K562 (cell line): ENCODE measurements around the gene ABCC1. TPM values are rescaled to one million over a fixed set of nuclear protein-coding genes. Genes with fewer than 3 reads are reported as not detected.
A peak's percentile ranks its signal among the peaks of the same experiment; 100 is the strongest.

Experiments used
- ATAC-seq: fragments of 200-7000 bp; cut with Tn5 transposase; 3 replicates; pipeline ENCODE4 v1.9.1; 2020; ENCODE audit warnings: moderate library complexity
- BruUV-seq: library from RNA; stranded (reverse); fragments of 400-500 nt; replicated peaks from 2 replicates; lab custom pipeline; 2021; lab: Mats Ljungman, UMichigan
- CTCF ChIA-PET: fragments of 300-600 bp; formaldehyde crosslinking; extraction: SDS; loops from one replicate; lab custom pipeline; 2021; ENCODE audit warnings: low intra/inter-chr PET ratio; lab: Yijun Ruan, JAX
- POLR2A ChIA-PET: fragments of 300-600, 350-650 bp; sonication (Branson Sonifier 250); formaldehyde crosslinking; extraction: SDS; loops from one replicate; lab custom pipeline; 2021; ENCODE audit warnings: antibody characterized with exemption, inconsistent platforms; lab: Yijun Ruan, JAX
- DNase-seq, 4 experiments: peaks; one replicate each; pipeline versions ENCODE4 v3.0.0 to v3.0.0-alpha.2; 2011 to 2018; ENCODE audit warnings: low spot score in 3 of 4, mixed read lengths in 3 of 4; ENCODE audit errors: extremely low read depth in 1 of 4
- FAIRE-seq: peaks from 2 replicates; lab custom pipeline; 2011; peaks lifted over from hg19 to GRCh38; lab: Jason Lieb, UNC
- H2AFZ ChIP-seq: 2 replicates; pipeline ENCODE4 v1.6.0; 2011; ENCODE audit warnings: low read depth, low read length, control low read depth, inconsistent platforms
- H3K27ac ChIP-seq: fragments of 200-600 bp; 3 replicates; pipeline ENCODE4 v1.8.0; 2011; ENCODE audit warnings: low read depth, mild to moderate bottlenecking, control low read depth, inconsistent platforms, low read length, moderate library complexity, mixed read lengths; ENCODE audit errors: extremely low read depth
- H3K27me3 ChIP-seq, 2 experiments: fragments of 300-600 bp in 1 of 2; 2 replicates in 1 of 2; 3 replicates in 1 of 2; pipeline versions ENCODE4 v1.6.0 to v1.8.0; 2011; ENCODE audit warnings: inconsistent platforms in 2 of 2, low read length in 2 of 2, mild to moderate bottlenecking in 1 of 2, mixed read lengths in 1 of 2, moderate library complexity in 1 of 2; ENCODE audit not compliant: control insufficient read depth in 2 of 2, insufficient read depth in 2 of 2
- H3K36me3 ChIP-seq: fragments of 300-600 bp; 3 replicates; pipeline ENCODE4 v1.8.0; 2011; ENCODE audit warnings: mild to moderate bottlenecking, low read length, inconsistent platforms; ENCODE audit not compliant: control insufficient read depth, insufficient read depth
- H3K4me1 ChIP-seq, 2 experiments: fragments of 200-600 bp in 1 of 2; replicated peaks in 1 of 2; 2 replicates in 1 of 2; 3 replicates in 1 of 2; pipeline versions ENCODE4 v1.5.1 to v1.8.0; 2011; ENCODE audit warnings: inconsistent platforms in 2 of 2, low read length in 2 of 2, mild to moderate bottlenecking in 1 of 2, mixed read lengths in 1 of 2, moderate library complexity in 1 of 2; ENCODE audit not compliant: control insufficient read depth in 2 of 2, insufficient read depth in 2 of 2
- H3K4me2 ChIP-seq: 2 replicates; pipeline ENCODE4 v1.6.1; 2011; ENCODE audit warnings: low read length, control low read depth, inconsistent platforms, mixed read lengths; ENCODE audit not compliant: insufficient read depth
- H3K4me3 ChIP-seq: fragments of 200-600 bp; sonication (generic), shearing (Covaris generic); 2 replicates; pipeline ENCODE4 v1.5.1; 2016; ENCODE audit warnings: control low read depth, inconsistent platforms
- H3K79me2 ChIP-seq: fragments of 200-600 bp; 3 replicates; pipeline ENCODE4 v1.8.0; 2011; ENCODE audit warnings: low read length, inconsistent platforms; ENCODE audit not compliant: control insufficient read depth, insufficient read depth
- H3K9ac ChIP-seq, 2 experiments: 2 replicates each; pipeline versions ENCODE4 v1.6.0 to v1.6.1; 2011; ENCODE audit warnings: low read depth in 2 of 2, low read length in 2 of 2, control low read depth in 1 of 2, inconsistent platforms in 1 of 2, mild to moderate bottlenecking in 1 of 2, mixed read lengths in 1 of 2; ENCODE audit not compliant: insufficient read depth in 1 of 2
- H3K9me1 ChIP-seq: one replicate; pipeline ENCODE4 v1.6.0; 2011; ENCODE audit warnings: inconsistent platforms, mild to moderate bottlenecking, low read length, moderate library complexity; ENCODE audit not compliant: control insufficient read depth, insufficient read depth
- H3K9me3 ChIP-seq: replicated peaks from 2 replicates; pipeline ENCODE4 v1.5.1; 2011; ENCODE audit warnings: low read depth, low read length, inconsistent platforms; ENCODE audit not compliant: control insufficient read depth, insufficient read depth
- H4K20me1 ChIP-seq: replicated peaks from 2 replicates; pipeline ENCODE4 v1.6.1; 2011; ENCODE audit warnings: low read length, inconsistent platforms, mixed read lengths; ENCODE audit not compliant: control insufficient read depth, insufficient read depth
- BRF1 ChIP-seq: IDR thresholded peaks from 3 replicates; pipeline ENCODE4 v1.6.1; 2011; ENCODE audit warnings: borderline replicate concordance, mild to moderate bottlenecking; ENCODE audit not compliant: insufficient read length; ENCODE audit errors: extremely low read depth
- CBX3 ChIP-seq, 2 experiments: IDR thresholded peaks; 1 replicate in 1 of 2; 2 replicates in 1 of 2; pipeline ENCODE4 v1.6.1; 2012; ENCODE audit warnings: inconsistent platforms in 2 of 2, low read length in 2 of 2, borderline replicate concordance in 1 of 2, control low read depth in 1 of 2
- CHD1 ChIP-seq: fragments of 200-600 bp; sonication (generic); IDR thresholded peaks from one replicate; pipeline ENCODE4 v1.6.1; 2012; ENCODE audit warnings: mild to moderate bottlenecking, moderate library complexity, low read length, inconsistent platforms
- HBP1 ChIP-seq: fragments of 450-650 bp; formaldehyde crosslinking; IDR thresholded peaks from 2 replicates; pipeline ENCODE4 v1.4.0; 2022; ENCODE audit warnings: missing genetic modification characterization
- HLTF ChIP-seq: fragments of 450-650 bp; IDR thresholded peaks from 2 replicates; pipeline ENCODE4 v1.6.1; 2016
- KLF10 ChIP-seq: fragments of 250-450 bp; sonication (Bioruptor Pico); IDR thresholded peaks from 2 replicates; pipeline ENCODE4 v1.6.1; 2021; ENCODE audit warnings: matching md5 sums
- MLLT1 ChIP-seq, 2 experiments: fragments of 450-650 bp; IDR thresholded peaks; 2 replicates each; pipeline ENCODE4 v1.6.1; 2016
- MTA3 ChIP-seq: fragments of 450-650 bp; formaldehyde crosslinking; IDR thresholded peaks from 2 replicates; pipeline ENCODE4 v1.6.1; 2017; ENCODE audit warnings: mild to moderate bottlenecking, borderline replicate concordance
- MYBL2 ChIP-seq, 2 experiments: fragments of 450-650 bp in 1 of 2; sonication (generic) in 1 of 2; formaldehyde crosslinking in 1 of 2; IDR thresholded peaks; 2 replicates each; pipeline versions ENCODE4 v1.6.1 to v1.8.1; 2017 to 2022; ENCODE audit warnings: borderline replicate concordance in 1 of 2, inconsistent platforms in 1 of 2, low read depth in 1 of 2, mild to moderate bottlenecking in 1 of 2, missing genetic modification reagents in 1 of 2, moderate library complexity in 1 of 2
- NFE2L1 ChIP-seq: fragments of 450-650 bp; IDR thresholded peaks from 2 replicates; pipeline ENCODE4 v1.6.1; 2016; ENCODE audit warnings: missing genetic modification characterization, low read depth, mild to moderate bottlenecking, missing compliant biosample characterization, moderate library complexity, borderline replicate concordance
- POLR2H ChIP-seq: IDR thresholded peaks from 2 replicates; pipeline ENCODE4 v1.6.1; 2016; ENCODE audit warnings: missing genetic modification characterization, low read depth, mild to moderate bottlenecking, control low read depth, missing compliant biosample characterization, moderate library complexity
- RBM22 ChIP-seq: fragments of 200-400 bp; formaldehyde crosslinking; IDR thresholded peaks from 2 replicates; pipeline ENCODE4 v1.6.1; 2018; ENCODE audit warnings: low read length, low read depth; ENCODE audit not compliant: poor library complexity, severe bottlenecking
- SMARCE1 ChIP-seq: fragments of 450-650 bp; IDR thresholded peaks from 2 replicates; pipeline ENCODE4 v1.7.1; 2016; ENCODE audit warnings: mild to moderate bottlenecking
- TRIM28 ChIP-seq: fragments of 450-650 bp; IDR thresholded peaks from 2 replicates; pipeline ENCODE4 v1.6.1; 2017
- ZBTB5 ChIP-seq: fragments of 450-650 bp; IDR thresholded peaks from 2 replicates; pipeline ENCODE4 v1.6.1; 2017; ENCODE audit warnings: antibody characterized with exemption
- ZNF583 ChIP-seq: fragments of 250-450 bp; sonication (Bioruptor Pico); IDR thresholded peaks from 2 replicates; pipeline ENCODE4 v1.4.0; 2020
- ZNF77 ChIP-seq: fragments of 250-450 bp; sonication (Bioruptor Pico); IDR thresholded peaks from 2 replicates; pipeline ENCODE4 v1.5.0; 2020
- ZSCAN32 ChIP-seq: fragments of 450-650 bp; formaldehyde crosslinking; IDR thresholded peaks from 2 replicates; pipeline ENCODE4 v1.4.0; 2020; ENCODE audit warnings: mild to moderate bottlenecking, moderate library complexity
- WGBS: fragments of 100-300 bp; shearing (Covaris generic); methylation state at CpG from one replicate; pipeline ENCODE4 v1.1.6; 2016; ENCODE audit warnings: low coverage, mixed read lengths; ENCODE audit not compliant: insufficient coverage; ENCODE audit errors: missing lambda C conversion rate; 5-methylcytosine and 5-hydroxymethylcytosine counted together
- in situ Hi-C: fragments of 300-500 bp; cut with MboI; formaldehyde crosslinking; loops from 4 replicates; pipeline ENCODE4 v1.15.0; 2018; ENCODE audit warnings: inconsistent platforms, mixed read lengths
- intact Hi-C: fragments of 100-400 bp; cut with micrococcal nuclease; formaldehyde crosslinking; loops from 2 replicates; pipeline ENCODE4 v1.14.2; 2022
- polyA plus RNA-seq, 8 experiments: library from polyadenylated mRNA; depleted of rRNA in 4 of 8; stranded (reverse) in 5 of 8; unstranded in 3 of 8; fragments of >200 nt; fragmentation: Nextera tagmentation in 2 of 8; fragmentation: Illumina TruSeq in 1 of 8; extraction: Ambion mirVana in 2 of 8; extraction: Trizol in 1 of 8; gene quantifications; 2 replicates each; pipeline versions ENCODE4 v1.2.1 to v1.2.3, GENCODE V29; 2011 to 2014; ENCODE audit warnings: inconsistent platforms in 1 of 8, missing spikeins in 1 of 8
- total RNA-seq, 7 experiments: library from RNA; depleted of rRNA in 6 of 7; stranded (reverse); fragments of >200 nt in 6 of 7; fragmentation: Illumina TruSeq in 2 of 7; extraction: Trizol in 2 of 7; gene quantifications; 2 replicates each; pipeline versions ENCODE4 v1.2.1 to v1.2.3, GENCODE V29; 2011 to 2021; ENCODE audit warnings: low replicate concordance in 1 of 7

ABCC1 gene
- total and polyA plus RNA-seq, 9 of the 15 experiments (the other 6 are each of a cell fraction or from before 2014, with no cell fraction given), result 3.9 to 41.6 (median 10.0) TPM

- in situ Hi-C loops, result no loop called here
- FAIRE-seq, result no peak
- TF ChIP-seq TRIM28 (peak; percentile 93), ZBTB5 (no peak), HBP1 (CRISPR knock-in tag) (no peak), MYBL2 (IDR thresholded peaks at IDR 0.05; ENCODE audit: low read depth) (no peak), MYBL2 (CRISPR knock-in tag; IDR thresholded peaks at IDR 0.05; ENCODE audit: borderline replicate concordance) (no peak), RBM22 (no peak), POLR2H (tag) (no peak), ZNF583 (CRISPR knock-in tag) (no peak), BRF1 (no peak), ZSCAN32 (CRISPR knock-in tag) (no peak), CBX3 (IDR thresholded peaks at IDR 0.05; ENCODE audit: borderline replicate concordance in 1 of 2, low read length in 2 of 2) (peak in 1 of 2 experiments; percentile 92; a peak in 2 of 3 replicates), MTA3 (no peak), KLF10 (no peak), HLTF (0 out of 2 replicates have a peak, but pooled peaks have one; percentile 45), CHD1 (no peak), ZNF77 (CRISPR knock-in tag) (no peak), NFE2L1 (tag) (no peak), MLLT1 (IDR thresholded peaks at IDR 0.05) (no peak), SMARCE1 (no peak)
Observed at GRCh38 chr16:15972046-15972868, 22.8 kb downstream of the ABCC1 start.

More at GRCh38 chr16:15972046-15972868, 22.8 kb downstream of the ABCC1 start:
- Histone ChIP-seq H3K27me3 (no peaks in the 10 kb centered on the region), H3K9me1 (peaks cover 3% of the 10 kb centered on the region), H2AFZ (no peak overlapping the region), H4K20me1 (no peaks in the 10 kb centered on the region), H3K27ac (no peak overlapping the region), H3K36me3 (peaks cover 39% of the 10 kb centered on the region), H3K9me3 (peaks cover 17% of the 10 kb centered on the region), H3K4me3 (no peak overlapping the region), H3K9ac (no peak overlapping the region), H3K79me2 (peaks cover 91% of the 10 kb centered on the region), H3K4me2 (no peak overlapping the region), H3K4me1 (peaks cover 0 to 6% of the 10 kb centered on the region in 2 experiments; a peak in 3 of 5 replicates)
- no TSS peak for BruUV-seq
- ATAC-seq, result no peak
- ChIA-PET POLR2A (interaction anchor here (1.2 to 1.7 kb wide), 2 partner anchors 15 to 16 kb away, joined by 3 to 4 read pairs; no protein-coding TSS in a partner anchor), CTCF (no interaction called here)
- 65% methylated on average over 3 of the region's 3 CpGs for WGBS
- DNase-seq, result no peak
- intact Hi-C loops, result no loop called here
